GM12874 (cell line): ENCODE data around the gene THSD4.

Source experiments
- TF ChIP-seq, protein P1 (sequence below): IDR thresholded peaks from 2 replicates; pipeline ENCODE4 v1.5.1; 2011; ENCODE audit warnings: low read depth, mild to moderate bottlenecking, control low read depth, low read length, moderate library complexity; ENCODE audit not compliant: insufficient read depth

The THSD4 gene

DNA sequence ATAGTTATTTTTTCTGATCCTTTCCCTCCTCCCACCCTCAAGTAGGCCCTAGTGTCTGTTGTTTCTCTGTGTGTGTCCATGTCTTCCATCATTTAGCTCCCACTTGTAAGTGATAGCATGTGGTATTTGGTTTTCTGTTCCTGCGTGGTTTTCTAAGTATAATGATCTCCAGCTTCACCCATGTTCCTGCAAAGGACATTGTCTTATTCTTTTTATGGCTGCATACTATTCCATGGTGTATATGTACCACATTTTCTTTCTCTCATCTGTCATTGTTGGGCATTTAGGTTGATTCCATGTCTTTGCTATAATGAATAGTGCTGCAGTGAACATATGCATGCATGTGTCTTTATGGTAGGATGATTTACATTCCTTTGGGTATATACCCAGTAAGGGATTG is 549.4 kb downstream of the THSD4 start:
- TF ChIP-seq, protein P1, sequence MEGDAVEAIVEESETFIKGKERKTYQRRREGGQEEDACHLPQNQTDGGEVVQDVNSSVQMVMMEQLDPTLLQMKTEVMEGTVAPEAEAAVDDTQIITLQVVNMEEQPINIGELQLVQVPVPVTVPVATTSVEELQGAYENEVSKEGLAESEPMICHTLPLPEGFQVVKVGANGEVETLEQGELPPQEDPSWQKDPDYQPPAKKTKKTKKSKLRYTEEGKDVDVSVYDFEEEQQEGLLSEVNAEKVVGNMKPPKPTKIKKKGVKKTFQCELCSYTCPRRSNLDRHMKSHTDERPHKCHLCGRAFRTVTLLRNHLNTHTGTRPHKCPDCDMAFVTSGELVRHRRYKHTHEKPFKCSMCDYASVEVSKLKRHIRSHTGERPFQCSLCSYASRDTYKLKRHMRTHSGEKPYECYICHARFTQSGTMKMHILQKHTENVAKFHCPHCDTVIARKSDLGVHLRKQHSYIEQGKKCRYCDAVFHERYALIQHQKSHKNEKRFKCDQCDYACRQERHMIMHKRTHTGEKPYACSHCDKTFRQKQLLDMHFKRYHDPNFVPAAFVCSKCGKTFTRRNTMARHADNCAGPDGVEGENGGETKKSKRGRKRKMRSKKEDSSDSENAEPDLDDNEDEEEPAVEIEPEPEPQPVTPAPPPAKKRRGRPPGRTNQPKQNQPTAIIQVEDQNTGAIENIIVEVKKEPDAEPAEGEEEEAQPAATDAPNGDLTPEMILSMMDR: no peak

DNA sequence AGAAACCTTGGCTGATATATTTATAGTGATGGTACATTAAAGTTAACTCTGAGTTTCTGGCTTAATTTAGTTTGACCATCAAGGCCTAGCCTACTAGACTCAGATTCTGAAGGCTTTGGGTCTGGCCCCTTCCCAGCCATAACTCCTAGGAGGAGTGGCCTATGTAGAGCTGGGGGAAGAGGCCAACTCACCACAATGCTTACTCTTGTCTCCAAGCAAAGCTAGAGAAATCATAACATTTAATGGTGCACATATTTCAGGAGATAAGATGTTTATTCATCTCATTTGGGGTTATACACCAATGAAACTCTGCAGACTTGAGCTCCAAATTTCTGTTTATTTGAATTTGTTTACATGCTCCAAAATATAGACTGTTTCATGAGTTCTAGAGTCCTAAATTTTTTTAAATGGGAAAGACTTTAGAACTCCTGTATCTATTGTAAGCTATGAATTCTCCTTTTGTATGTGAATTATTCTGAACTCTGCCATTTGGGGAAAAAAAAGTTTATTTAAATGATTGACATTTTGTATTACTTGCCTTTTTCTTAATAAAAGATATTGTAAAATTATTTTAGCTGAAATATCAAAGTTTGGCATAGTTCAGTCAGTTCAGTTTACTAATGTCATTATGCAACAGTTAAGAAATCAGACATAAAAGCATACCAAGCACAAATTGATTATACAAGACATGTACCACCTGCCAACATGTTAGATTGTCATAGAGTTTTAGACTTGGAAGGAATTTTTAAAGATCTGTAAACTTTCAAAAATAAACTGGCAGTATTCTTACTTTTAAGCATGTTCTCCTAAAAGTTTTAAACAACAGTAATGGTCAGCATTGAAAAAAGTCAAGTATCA is 551.7 kb downstream of the THSD4 start:
- TF ChIP-seq, protein P1: no peak

DNA sequence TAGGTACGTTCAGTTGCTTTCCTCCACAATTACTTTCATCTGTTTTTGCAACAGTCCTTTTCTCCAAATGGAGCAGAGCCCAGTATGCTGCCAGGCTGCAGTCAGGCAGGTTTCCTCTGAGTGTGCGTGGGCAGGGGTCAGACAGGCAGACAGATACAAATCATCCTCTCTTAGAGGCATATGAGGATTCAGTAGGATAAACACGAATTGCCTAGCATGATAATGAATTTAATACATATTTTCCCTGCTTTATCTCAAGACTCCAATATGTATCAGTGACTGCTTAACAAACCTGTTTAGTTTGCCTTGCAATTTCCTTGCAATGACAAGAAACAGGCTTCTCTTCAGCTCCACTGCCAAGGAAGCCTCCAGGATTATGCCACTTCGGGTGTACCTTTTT is 554.4 kb downstream of the THSD4 start:
- TF ChIP-seq, protein P1: no peak

DNA sequence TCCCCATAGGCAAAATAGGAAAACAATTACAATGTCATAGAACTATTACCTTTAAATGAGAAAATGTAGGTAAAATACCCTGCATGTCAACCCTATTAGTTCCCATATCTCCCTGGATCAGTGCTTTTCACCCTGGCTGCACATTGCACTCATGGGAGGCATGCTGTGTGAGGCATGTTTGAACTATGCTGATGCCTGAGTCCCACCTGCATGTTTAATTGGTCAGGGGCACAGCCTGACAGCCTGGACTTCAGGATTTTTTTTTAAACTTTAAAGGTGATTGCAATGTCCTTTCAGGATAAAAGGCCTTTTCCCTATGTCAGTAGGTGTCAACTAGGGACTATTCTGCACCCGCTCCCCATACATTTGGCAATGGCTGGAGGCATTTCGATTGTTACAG is 559.1 kb downstream of the THSD4 start:
- TF ChIP-seq, protein P1: no peak

DNA sequence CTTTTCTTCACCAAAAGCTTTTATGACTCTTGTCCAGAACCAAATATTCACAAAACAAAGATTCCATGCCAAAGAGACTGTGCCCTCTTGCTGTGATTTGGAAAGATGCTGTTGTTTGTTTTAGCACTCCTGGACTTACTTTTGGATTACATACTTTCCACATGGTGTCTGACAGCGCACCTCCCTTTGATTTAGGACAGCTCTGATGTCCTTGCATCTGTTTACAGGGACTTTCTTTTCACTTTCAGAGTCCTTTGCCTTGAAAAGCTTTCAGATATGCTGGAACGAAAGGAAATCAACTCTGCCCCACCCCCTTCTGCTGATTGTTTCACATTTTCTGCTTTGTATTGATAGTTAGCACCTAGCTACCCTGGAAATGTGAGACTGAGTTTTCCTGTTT is 562.1 kb downstream of the THSD4 start:
- TF ChIP-seq, protein P1: no peak

DNA sequence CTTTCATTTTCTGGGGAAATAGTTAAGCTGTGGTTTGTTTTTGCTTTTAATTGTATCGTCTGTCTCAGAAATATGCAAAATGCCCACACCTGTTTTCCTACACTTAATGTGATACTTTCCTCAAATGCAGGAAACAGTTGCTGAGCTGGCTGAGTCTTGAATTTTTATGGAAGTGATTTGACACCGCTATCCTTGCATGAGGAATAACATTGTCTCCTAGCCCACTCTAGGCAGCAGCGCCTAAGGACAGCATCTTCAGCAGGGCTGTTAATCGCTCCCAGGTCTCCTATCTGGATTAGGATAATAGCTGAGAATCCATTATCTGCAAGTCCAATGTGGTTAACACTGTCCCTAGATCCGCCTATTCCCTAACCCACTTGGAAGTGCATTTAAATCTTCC is 562.5 kb downstream of the THSD4 start:
- TF ChIP-seq, protein P1: no peak

DNA sequence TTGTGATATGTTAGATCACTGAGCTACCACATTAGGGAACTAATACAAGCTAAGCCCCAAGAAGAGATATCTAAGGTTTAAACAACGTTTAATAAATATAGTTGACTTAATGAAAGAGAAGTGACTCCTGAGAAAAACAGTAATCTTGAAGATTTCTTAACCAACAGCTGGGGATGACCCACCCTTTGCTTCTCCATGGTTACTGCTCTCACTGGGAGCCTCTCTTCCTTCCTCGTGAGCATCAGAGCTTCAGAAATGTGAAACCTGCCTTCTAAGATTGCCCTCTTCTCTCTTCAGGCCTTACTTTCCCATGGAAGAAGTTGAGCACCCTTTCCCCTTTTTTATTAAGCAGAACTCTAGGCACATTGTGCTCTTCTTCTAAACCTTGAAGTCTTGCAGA is 562.9 kb downstream of the THSD4 start:
- TF ChIP-seq, protein P1: no peak
